HepG2 (cell line): ENCODE data around the gene SP6. TPM values are rescaled to one million over a fixed set of nuclear protein-coding genes. Genes with fewer than 3 reads are reported as not detected.

Experiments used
- CREM ChIP-seq, 2 experiments: sonication (generic) in 1 of 2; formaldehyde crosslinking in 1 of 2; IDR thresholded peaks; 2 replicates each; pipeline versions ENCODE4 v1.4.0 to v1.6.1; 2016 to 2020; ENCODE audit warnings: antibody characterized with exemption in 1 of 2, mild to moderate bottlenecking in 1 of 2, missing genetic modification reagents in 1 of 2
- CSRNP2 ChIP-seq: sonication (generic); formaldehyde crosslinking; conservative IDR thresholded peaks from 2 replicates; pipeline ENCODE4 v1.8.0; 2022; ENCODE audit warnings: low read depth, missing genetic modification reagents
- FOSL1 ChIP-seq: sonication (generic); formaldehyde crosslinking; IDR thresholded peaks from 2 replicates; pipeline ENCODE4 v1.9.0; 2021; ENCODE audit warnings: missing genetic modification reagents, borderline replicate concordance
- FOXO1 ChIP-seq: sonication (generic); formaldehyde crosslinking; IDR thresholded peaks from 2 replicates; pipeline ENCODE4 v1.4.0; 2020; ENCODE audit warnings: missing genetic modification reagents
- GLMP ChIP-seq: sonication (generic); formaldehyde crosslinking; IDR thresholded peaks from 2 replicates; pipeline ENCODE4 v1.9.0; 2021; ENCODE audit warnings: missing genetic modification reagents, mild to moderate bottlenecking, borderline replicate concordance
- HHEX ChIP-seq: IDR thresholded peaks from 2 replicates; pipeline ENCODE4 v1.6.1; 2016; ENCODE audit warnings: control low read depth
- HMG20A ChIP-seq: IDR thresholded peaks from 2 replicates; pipeline ENCODE4 v1.6.1; 2016; ENCODE audit warnings: borderline replicate concordance
- KLF13 ChIP-seq: sonication (generic); formaldehyde crosslinking; IDR thresholded peaks from 2 replicates; pipeline ENCODE4 v1.4.0; 2020; ENCODE audit warnings: mild to moderate bottlenecking, missing genetic modification reagents
- MNT ChIP-seq: fragments of 450-650 bp; IDR thresholded peaks from 2 replicates; pipeline ENCODE4 v1.6.1; 2016
- PATZ1 ChIP-seq: sonication (generic); formaldehyde crosslinking; IDR thresholded peaks from 2 replicates; pipeline ENCODE4 v1.4.0; 2020; ENCODE audit warnings: missing genetic modification reagents
- SSRP1 ChIP-seq: IDR thresholded peaks from 2 replicates; pipeline ENCODE4 v1.6.1; 2016; ENCODE audit warnings: control low read depth
- ZNF142 ChIP-seq: sonication (generic); formaldehyde crosslinking; IDR thresholded peaks from 2 replicates; pipeline ENCODE4 v1.4.0; 2020; ENCODE audit warnings: missing genetic modification reagents
- ZNF326 ChIP-seq: sonication (generic); formaldehyde crosslinking; IDR thresholded peaks from 2 replicates; pipeline ENCODE4 v1.4.0; 2020; ENCODE audit warnings: missing genetic modification reagents, borderline replicate concordance
- ZNF883 ChIP-seq: sonication (generic); formaldehyde crosslinking; IDR thresholded peaks from 2 replicates; pipeline ENCODE4 v1.5.1; 2020; ENCODE audit warnings: mild to moderate bottlenecking, missing genetic modification reagents; ENCODE audit errors: not compliant biosample characterization
- ZXDC ChIP-seq: sonication (generic); formaldehyde crosslinking; IDR thresholded peaks from 2 replicates; pipeline ENCODE4 v1.5.0; 2020; ENCODE audit warnings: mild to moderate bottlenecking, missing genetic modification reagents
- polyA plus RNA-seq, 8 experiments: library from polyadenylated mRNA; depleted of rRNA in 3 of 8; stranded (reverse) in 7 of 8; unstranded in 1 of 8; fragments of >200 nt; fragmentation: Illumina TruSeq in 4 of 8; extraction: Trizol in 4 of 8; gene quantifications; 2 replicates each; pipeline versions ENCODE4 v1.2.1 to v1.2.3, GENCODE V29; 2011 to 2016; ENCODE audit warnings: low read depth in 4 of 8, missing spikeins in 1 of 8, mixed read lengths in 1 of 8; ENCODE audit not compliant: insufficient read depth in 1 of 8
- total RNA-seq, 5 experiments: library from RNA; depleted of rRNA; stranded (reverse); fragments of >200 nt; fragmentation: Illumina TruSeq; extraction: Trizol; gene quantifications; 2 replicates each; pipeline ENCODE4 v1.2.3, GENCODE V29; 2016; ENCODE audit warnings: low read depth in 1 of 5

SP6 gene
- total and polyA plus RNA-seq, 2 of the 13 experiments (the other 11 are each of a cell fraction or from before 2014, with no cell fraction given): 0.07 TPM

- TF ChIP-seq MNT (peak; percentile 26; the same call in 1 of the 2 replicates), CREM (IDR thresholded peaks at IDR 0.05) (no peak), CREM (CRISPR knock-in tag; IDR thresholded peaks at IDR 0.05) (no peak), FOSL1 (CRISPR knock-in tag) (no peak), PATZ1 (CRISPR knock-in tag) (peak; percentile 46), ZNF326 (CRISPR knock-in tag) (no peak), ZXDC (no peak), HMG20A (CRISPR knock-in tag) (peak; percentile 62; the same call in 1 of the 2 replicates), GLMP (CRISPR knock-in tag) (no peak), FOXO1 (CRISPR knock-in tag) (no peak), ZNF883 (CRISPR knock-in tag) (no peak), SSRP1 (no peak), ZNF142 (CRISPR knock-in tag) (no peak), CSRNP2 (CRISPR knock-in tag) (no peak), HHEX (CRISPR knock-in tag) (no peak), KLF13 (CRISPR knock-in tag) (no peak)
Observed at GRCh38 chr17:47844227-47844626, 6.7 kb downstream of the SP6 start (continued).
